Stimulated activated CD8-positive, alpha-beta memory T cell treated with anti-CD3 and anti-CD28 coated beads, Interleukin-2, amount 100 ng/mL, for 1 hour (primary cell): ENCODE data around the gene BMPR1B.
"Not testable (repeated sequence)": the region's sequence is repeated elsewhere in the genome, so short reads cannot be mapped to it uniquely, and the experiment has no call there.

ENCODE experiments used
- DNase-seq, 2 donors: peaks; one replicate each; pipeline ENCODE4 v3.0.0-alpha.2; 2020; ENCODE audit warnings: low read depth in 2 of 2

BMPR1B gene

DNA sequence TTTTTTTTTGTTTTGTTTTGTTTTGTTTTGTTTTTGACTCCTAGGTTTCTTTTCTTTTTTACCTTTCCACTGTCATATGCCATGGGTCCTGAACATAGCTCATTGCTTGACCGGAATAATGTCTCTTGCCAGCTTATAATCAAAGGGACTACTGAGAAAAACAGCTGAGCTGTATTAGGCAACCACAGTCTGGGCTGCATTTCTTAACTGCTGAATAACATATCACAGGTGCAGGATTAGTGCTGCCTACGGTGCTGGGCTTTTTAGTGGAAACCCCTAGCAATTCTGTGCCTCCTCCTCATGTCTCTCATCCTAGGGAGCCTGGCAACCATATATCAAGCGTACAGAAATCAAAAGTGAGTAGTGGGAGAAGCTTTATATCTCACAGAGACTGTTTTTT, 333.5 kb downstream of the BMPR1B start:
- DNase-seq = no peak

DNA sequence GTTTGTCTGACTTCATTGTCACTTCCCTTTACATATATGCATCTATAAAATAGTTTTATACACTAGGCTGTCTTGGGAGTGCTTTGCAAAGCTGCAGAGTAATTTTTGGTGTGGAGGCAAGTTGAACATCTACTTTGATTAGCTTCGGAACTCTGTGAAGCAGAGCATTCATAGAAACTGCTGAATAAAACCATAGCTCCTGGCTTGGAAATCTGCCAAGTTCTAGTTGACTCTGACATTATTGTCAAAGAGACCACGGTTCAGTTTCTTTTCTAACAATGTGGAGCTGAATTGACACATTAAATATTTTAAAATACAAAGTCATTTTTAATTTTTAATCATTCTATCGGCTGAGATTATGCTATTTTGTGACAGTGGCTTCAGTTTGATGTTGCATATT, 335.0 kb downstream of the BMPR1B start:
- DNase-seq = no peak

GRCh38 chr4:95093460-95093859, 335.7 kb downstream of the BMPR1B start:
- no peak for DNase-seq

DNA sequence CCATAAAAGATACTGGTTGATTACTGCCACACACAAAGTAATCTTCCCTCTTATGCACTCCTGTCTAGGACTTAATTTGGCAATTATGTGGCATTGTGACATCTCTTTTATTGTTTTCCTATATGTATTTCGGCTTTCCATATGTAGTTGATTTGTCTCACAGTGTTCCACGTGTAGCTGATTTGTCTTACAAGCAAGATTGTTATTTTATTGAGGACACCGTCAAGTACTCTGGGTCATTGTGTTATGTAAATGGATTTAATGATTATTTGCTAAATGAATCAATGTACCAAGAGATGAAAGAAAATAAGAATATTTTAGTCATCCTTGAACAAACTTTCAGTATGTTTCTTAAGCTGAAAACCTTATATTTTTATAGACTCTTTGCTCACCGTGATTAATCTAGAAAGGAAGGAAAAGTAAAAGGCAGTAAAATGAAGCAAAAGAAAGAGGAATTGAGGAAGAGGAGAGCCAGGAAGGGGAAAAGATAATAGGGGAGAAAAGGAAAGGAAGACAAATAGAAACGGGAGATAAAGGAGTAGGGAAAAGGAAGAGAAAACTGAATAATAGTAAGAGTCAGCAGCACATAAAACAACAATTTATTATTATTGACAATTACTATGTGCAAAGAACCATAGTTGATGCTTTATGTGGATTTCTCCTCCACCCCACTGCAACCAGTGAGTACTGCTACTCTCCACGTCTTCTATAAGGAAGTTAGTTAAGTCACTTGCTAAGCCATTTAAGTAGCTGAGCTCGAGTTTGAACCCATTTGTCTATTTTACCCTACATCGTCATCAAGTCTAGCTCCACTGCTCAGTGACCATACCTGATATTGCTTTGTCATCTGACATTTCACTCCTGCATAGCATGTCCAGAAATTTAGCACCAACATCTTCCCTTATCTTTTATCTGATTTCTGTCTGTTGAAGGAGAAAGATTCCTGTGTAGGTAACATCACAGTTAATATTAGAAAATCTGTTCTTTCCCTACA, 336.5 kb downstream of the BMPR1B start:
- DNase-seq = no peak

- no peak for DNase-seq
Measured at GRCh38 chr4:95095348-95095974, 337.7 kb downstream of the BMPR1B start.

- DNase-seq = no peak
Measured at GRCh38 chr4:95102162-95102790, 344.5 kb downstream of the BMPR1B start.

GRCh38 chr4:95105112-95105511, 347.4 kb downstream of the BMPR1B start:
- no peak for DNase-seq

- DNase-seq = no peak
Measured at GRCh38 chr4:95105983-95106382, 348.2 kb downstream of the BMPR1B start.

DNA sequence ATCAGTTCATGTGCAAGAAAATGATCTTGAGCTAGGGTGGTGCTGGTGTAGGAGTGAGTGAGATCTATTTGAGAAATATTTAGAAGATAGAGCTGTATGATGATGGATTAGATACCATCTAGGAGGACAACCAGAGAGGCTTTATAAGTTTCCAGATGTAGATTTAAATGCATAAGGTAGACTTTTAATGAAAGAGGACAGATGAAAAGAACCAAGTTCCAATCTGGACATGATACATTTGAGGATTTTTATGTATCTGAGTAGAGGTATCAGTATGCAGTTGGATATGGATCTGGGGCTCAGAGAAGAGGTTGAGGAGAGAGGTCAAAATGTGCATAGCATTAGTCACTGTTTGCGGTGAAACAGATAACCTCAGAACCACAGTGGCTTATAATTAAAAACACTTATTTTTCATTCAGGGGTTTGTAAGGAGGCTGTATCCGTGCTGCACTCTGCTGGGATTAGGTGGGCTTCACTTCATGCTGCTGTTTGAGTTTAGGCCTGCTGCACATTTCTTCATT, 348.7 kb downstream of the BMPR1B start:
- DNase-seq = no peak

- no peak for DNase-seq
Measured at GRCh38 chr4:95107004-95107403, 349.2 kb downstream of the BMPR1B start.

DNA sequence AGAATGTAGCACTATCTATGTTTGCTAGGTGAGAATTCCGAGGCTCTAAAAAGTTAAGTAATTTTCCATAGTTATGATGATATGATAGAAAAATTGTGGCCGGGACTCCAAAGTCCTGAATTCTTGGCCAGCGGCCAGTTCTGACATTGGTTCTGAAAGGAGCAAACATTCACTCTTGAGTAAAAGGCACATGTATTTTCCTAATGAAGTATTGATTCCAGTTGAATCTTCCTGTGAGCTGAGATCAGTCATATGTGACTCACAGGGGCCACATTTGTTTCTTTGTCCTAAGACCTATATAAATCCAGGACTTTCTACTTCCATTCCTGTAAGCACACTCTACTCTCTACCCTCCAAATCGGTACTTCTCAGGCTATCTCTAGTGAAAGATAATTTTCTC, 349.9 kb downstream of the BMPR1B start:
- DNase-seq = no peak

DNA sequence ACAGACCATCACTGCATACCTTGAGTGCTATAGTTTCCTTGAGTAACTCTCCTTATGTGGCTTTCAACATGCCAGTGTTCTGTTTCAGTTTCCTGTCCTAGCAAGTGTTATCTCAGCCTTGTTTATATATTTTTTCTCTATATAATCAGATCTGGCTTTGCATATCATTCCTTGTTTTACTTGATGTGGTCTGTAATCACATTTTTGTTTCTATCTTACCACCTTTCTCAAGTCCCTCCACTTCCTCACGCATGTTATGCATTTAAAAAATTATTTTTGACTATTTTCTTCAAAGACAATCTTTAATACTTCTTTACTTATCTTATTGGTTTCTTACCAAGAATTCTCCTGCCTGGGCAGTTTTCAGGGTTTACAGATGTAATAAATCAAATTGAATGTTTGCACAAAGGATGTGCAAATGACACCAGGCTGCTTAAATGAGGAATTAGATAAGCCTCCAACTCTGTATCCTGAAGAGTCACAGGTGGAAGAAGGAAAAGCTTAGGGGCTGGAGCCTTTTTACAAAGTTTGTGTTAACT, 351.2 kb downstream of the BMPR1B start:
- DNase-seq = no peak

DNA sequence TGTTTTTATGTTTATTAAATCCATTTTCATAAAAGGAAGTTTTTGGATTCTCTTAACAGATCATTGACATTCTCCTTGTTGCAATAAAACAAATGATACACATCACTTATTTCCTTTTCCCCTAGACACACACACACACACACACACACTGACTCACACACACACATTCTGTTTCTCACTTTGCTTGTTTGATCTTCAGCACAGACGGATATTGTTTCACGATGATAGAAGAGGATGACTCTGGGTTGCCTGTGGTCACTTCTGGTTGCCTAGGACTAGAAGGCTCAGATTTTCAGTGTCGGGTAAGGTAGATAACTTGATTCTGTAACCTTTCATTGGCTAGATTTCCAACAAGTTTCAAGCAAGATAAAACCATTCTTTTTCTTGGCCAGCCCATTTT, 356.8 kb downstream of the BMPR1B start:
- DNase-seq = no peak

DNA sequence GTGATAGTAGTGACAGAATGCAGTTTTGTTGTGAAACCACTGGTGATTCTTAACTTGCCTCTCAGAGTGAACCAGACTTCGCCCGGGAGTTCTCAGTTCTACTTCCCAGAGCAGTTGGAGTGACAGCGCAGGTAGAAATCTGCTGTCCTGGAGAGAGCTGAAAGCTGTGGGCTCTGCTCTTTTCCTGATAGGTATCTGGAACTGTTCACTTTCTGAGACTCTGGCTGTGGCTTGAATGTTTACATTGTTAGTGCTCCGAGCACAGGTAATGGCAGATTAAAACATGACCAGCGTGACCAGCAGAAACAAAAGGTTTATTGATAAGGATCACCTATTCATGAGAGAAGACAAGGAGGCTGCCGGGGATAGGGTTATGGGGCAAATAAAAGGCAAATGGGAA, 360.7 kb downstream of the BMPR1B start:
- DNase-seq = no peak

- no peak for DNase-seq
Measured at GRCh38 chr4:95120456-95120855, 362.7 kb downstream of the BMPR1B start.

DNA sequence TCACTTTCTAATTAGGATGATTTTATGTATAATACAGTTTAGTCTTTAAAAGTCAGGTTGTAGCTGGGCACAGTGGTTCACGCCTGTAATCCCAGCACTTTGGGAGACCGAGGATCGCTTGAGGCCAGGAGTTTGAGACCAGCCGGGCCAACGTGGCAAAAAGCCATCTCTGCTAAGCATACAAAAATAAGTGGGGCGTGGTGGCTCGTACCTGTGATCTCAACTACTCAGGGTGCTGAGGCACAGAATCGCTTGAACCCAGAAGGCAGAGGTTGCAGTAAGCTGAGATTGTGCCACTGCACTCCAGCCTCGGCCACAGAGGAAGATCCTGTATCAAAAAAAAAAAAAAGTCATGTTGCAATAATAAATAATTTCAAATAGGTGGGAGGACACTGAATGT, 364.2 kb downstream of the BMPR1B start:
- DNase-seq = no peak

DNA sequence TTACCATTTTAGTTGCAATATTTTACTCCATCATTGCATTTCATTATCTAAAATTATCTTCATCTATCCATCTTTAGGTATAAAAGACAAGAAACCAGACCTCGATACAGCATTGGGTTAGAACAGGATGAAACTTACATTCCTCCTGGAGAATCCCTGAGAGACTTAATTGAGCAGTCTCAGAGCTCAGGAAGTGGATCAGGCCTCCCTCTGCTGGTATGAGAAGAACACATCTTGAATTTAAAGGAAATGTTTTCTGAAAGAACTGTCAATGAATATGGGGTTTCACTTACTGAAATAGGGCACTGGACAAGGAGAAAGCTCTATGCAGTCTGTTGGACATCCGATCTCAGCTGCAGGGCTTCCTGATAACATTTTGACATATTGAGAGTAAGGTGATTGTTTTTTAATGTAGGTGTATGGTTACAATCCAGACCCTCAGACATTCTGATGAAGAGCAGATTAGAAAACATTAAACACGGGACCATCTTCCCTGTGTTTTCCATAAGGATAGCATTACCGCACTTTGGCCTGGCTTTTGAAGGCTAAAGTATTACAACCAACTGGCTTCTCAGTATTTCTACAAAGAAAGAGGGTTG, 367.2 kb downstream of the BMPR1B start:
- no peak for DNase-seq

- DNase-seq = no peak
Measured at GRCh38 chr4:95129031-95129430, 371.3 kb downstream of the BMPR1B start.

DNA sequence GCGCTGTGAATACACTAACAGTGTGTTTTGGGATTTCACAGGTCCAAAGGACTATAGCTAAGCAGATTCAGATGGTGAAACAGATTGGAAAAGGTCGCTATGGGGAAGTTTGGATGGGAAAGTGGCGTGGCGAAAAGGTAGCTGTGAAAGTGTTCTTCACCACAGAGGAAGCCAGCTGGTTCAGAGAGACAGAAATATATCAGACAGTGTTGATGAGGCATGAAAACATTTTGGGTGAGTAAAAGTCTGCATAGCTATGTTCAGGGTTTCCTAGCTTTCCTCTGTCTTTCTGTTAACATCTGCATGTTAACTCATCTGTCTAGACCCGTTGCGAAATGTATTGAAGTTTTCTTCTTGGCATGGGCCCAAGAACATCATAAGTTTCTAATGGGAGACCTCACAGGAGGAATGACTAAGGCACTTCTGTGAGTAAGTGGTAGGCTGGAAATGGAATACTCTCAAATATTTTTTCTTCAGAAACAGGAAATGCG, 372.1 kb downstream of the BMPR1B start:
- DNase-seq = no peak

DNA sequence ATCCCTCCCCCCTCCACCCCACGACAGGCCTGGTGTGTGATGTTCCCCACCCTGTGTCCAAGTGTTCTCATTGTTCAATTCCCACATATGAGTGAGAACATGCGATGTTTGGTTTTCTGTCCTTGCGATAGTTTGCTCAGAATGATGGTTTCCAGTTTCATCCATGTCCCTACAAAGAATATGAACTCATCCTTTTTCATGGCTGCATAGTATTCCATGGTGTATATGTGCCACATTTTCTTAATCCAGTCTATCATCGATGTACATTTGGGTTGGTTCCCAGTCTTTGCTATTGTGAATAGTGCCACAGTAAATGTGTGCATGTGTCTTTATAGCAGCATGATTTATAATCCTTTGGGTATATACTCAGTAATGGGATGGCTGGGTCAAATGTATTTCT, 376.3 kb downstream of the BMPR1B start:
- not testable (repeated sequence) for DNase-seq

DNA sequence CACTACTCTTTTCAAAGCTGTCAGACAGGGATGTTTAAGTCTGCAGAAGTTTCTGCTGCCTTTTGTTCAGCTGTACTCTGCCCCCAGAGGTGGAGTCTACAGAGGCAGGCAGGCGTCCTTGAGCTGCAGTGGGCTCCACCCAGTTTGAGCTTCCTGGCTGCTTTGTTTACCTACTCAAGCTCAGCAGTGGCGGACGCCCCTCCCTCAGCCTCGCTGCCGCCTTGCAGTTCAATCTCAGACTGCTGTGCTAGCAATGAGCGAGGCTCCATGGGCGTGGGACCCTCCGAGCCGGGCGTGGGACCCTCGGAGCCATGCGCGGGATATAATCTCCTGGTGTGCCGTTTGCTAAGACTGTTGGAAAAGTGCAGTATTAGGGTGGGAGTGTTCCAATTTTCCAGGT, 381.7 kb downstream of the BMPR1B start:
- DNase-seq = not testable (repeated sequence)

GRCh38 chr4:95141361-95141760, 383.6 kb downstream of the BMPR1B start:
- no peak for DNase-seq
